Fibroblast of skin of right biceps (primary cell): ENCODE measurements around the gene CPA2.
A peak's percentile ranks its signal among the peaks of the same experiment; 100 is the strongest.
"Not testable (repeated sequence)": the region's sequence is repeated elsewhere in the genome, so short reads cannot be mapped to it uniquely, and the experiment has no call there.

ENCODE experiments used
- DNase-seq: peaks from one replicate; pipeline ENCODE4 v3.0.0-alpha.2; 2013

The CPA2 gene

GRCh38 chr7:130266258-130266960, at the start of gene CPA2:
Gene CPA2 (plus strand): TSS chr7:130266863. CDS start chr7:130266882, 19 bp downstream.
- no peak for DNase-seq

- no peak for DNase-seq
These were observed 47.6 kb upstream of the CPA2 start for GRCh38 chr7:130218806-130219620.

GRCh38 chr7:130219871-130220270, 46.8 kb upstream of the CPA2 start:
- no peak for DNase-seq

- DNase-seq, result no peak
These were observed 44.9 kb upstream of the CPA2 start for GRCh38 chr7:130221746-130222145.

GRCh38 chr7:130223646-130224045, 43.0 kb upstream of the CPA2 start:
- DNase-seq, result no peak

GRCh38 chr7:130224210-130224609, 42.5 kb upstream of the CPA2 start:
- DNase-seq, result no peak

GRCh38 chr7:130224923-130225322, 41.7 kb upstream of the CPA2 start:
- DNase-seq, result peak; percentile 31

GRCh38 chr7:130226333-130226732, 40.3 kb upstream of the CPA2 start:
- no peak for DNase-seq

- DNase-seq, result no peak
These were observed 38.6 kb upstream of the CPA2 start for GRCh38 chr7:130227883-130228575.

- DNase-seq, result no peak
These were observed 37.7 kb upstream of the CPA2 start for GRCh38 chr7:130228840-130229502.

- not testable (repeated sequence) for DNase-seq
These were observed 36.7 kb upstream of the CPA2 start for GRCh38 chr7:130229981-130230380.

- DNase-seq, result no peak
These were observed 34.9 kb upstream of the CPA2 start for GRCh38 chr7:130231792-130232191.

- no peak for DNase-seq
These were observed 34.5 kb upstream of the CPA2 start for GRCh38 chr7:130232209-130232608.

GRCh38 chr7:130234078-130234477, 32.6 kb upstream of the CPA2 start:
- no peak for DNase-seq

- not testable (repeated sequence) for DNase-seq
These were observed 30.3 kb upstream of the CPA2 start for GRCh38 chr7:130236361-130236760.

- no peak for DNase-seq
These were observed 26.4 kb upstream of the CPA2 start for GRCh38 chr7:130240240-130240639.

GRCh38 chr7:130242198-130243014, 24.3 kb upstream of the CPA2 start:
- DNase-seq, result peak; percentile 75

- not testable (repeated sequence) for DNase-seq
These were observed 23.2 kb upstream of the CPA2 start for GRCh38 chr7:130243486-130243885.

- DNase-seq, result not testable (repeated sequence)
These were observed 20.2 kb upstream of the CPA2 start for GRCh38 chr7:130246491-130246890.

- DNase-seq, result not testable (repeated sequence)
These were observed 17.8 kb upstream of the CPA2 start for GRCh38 chr7:130248842-130249241.

- DNase-seq, result not testable (repeated sequence)
These were observed 17.0 kb upstream of the CPA2 start for GRCh38 chr7:130249626-130250025.

- DNase-seq, result no peak
These were observed 12.1 kb upstream of the CPA2 start for GRCh38 chr7:130254555-130254954.
